AG10803 (cell line): ENCODE data around the gene ITFG1.
"Not testable (repeated sequence)": the region's sequence is repeated elsewhere in the genome, so short reads cannot be mapped to it uniquely, and the experiment has no call there.

Source experiments
- DNase-seq: peaks from one replicate; pipeline ENCODE4 v3.0.0; 2010; ENCODE audit warnings: low read depth
- H3K4me3 ChIP-seq: 2 replicates; pipeline ENCODE4 v1.5.1; 2011; ENCODE audit warnings: mild to moderate bottlenecking, low read length, control low read depth
- CTCF ChIP-seq: conservative IDR thresholded peaks from 2 replicates; pipeline ENCODE4 v1.5.1; 2011; ENCODE audit warnings: mild to moderate bottlenecking, low read length, control low read depth, inconsistent platforms

The ITFG1 gene

GRCh38 chr16:47363761-47364160 lies 97.1 kb downstream of the ITFG1 start:
- no peak for DNase-seq
- no peak for TF ChIP-seq CTCF
- H3K4me3 ChIP-seq: no peak overlapping the region

DNA sequence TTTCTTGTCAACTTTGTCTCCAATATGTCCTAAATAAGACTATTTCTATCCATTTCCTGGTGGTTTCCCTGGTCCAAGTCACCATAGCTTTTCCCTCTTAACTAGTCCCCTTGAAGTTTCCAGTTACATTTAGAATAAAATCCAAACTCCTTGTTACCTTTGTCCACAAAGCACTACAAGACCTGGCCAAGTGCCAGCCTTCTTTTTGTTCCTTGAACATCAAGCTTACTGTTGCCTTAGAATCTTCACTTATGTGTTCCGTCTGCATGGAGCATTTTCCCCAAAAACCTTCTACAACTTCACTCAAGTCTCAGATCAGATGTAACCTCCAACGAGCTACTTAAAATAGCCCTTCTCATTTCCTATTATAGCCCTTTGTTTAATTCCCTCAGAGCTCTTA lies 101.4 kb downstream of the ITFG1 start:
- no peak overlapping the region for H3K4me3 ChIP-seq
- DNase-seq: no peak
- no peak for TF ChIP-seq CTCF

DNA sequence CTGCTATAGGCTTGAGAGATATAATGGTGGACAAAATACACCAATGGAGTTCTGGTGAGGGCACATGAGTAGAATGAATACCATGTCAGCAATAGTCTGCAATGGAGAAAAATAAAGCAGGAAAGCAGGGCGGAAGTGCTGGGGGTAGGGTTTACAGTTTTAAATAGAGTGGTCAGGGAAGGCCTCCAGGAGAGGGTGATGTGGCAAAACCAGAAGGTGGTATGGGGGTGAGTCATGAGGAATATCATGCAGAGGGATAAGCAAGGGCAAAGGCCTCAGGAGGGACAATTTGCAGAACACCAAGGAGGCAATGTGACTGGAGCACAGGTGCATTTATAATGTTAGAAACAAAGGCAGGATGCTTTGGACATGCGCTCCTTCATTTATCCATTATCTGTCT lies 102.0 kb downstream of the ITFG1 start:
- DNase-seq: no peak
- no peak for TF ChIP-seq CTCF
- no peak overlapping the region for H3K4me3 ChIP-seq

GRCh38 chr16:47349029-47349428 lies 111.8 kb downstream of the ITFG1 start:
- DNase-seq, H3K4me3 ChIP-seq: not testable (repeated sequence)

DNA sequence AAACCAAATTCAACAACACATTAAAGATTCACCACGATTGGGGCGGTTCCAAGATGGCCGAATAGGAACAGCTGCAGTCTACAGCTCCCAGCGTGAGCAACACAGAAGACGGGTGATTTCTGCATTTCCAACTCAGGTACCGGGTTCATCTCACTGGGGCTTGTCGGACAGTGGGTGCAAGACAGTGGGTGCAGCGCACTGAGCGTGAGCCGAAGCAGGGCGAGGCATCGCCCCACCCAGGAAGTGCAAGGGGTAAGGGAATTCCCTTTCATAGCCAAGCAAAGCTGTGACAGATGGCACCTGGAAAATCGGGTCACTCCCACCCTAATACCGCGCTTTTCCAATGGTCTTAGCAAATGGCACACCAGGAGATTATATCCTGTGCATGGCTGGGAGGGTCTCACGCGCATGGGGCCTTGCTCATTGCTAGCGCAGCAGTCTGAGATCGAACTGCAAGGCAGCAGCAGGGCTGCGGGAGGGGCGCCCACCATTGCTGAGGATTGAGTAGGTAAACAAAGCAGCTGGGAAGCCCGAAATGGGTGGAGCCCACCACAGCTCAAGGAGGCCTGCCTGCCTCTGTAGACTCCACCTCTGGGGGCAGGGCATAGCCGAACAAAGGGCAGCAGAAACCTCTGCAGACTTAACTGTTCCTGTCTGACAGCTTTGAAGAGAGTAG lies 113.7 kb downstream of the ITFG1 start:
- DNase-seq, H3K4me3 ChIP-seq: not testable (repeated sequence)

DNA sequence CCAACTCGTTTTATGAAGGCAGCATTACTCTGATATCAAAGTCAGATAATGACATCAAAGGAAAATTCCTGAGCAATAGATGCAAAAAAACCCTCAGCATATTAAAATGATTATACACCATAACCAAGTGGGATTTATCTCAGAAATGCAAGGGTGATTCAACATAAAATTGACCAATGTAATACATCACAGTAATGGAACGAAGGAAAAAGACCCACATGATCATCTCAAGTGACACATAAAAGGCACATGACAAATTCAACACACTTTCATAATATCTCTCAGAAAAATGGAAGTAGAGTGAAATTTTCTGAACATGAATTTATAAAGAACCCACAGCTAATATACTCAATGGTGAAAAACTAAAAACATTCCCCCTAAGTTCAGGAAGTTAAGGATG lies 118.8 kb downstream of the ITFG1 start:
- no peak for DNase-seq
- no peak overlapping the region for H3K4me3 ChIP-seq
- TF ChIP-seq CTCF: no peak

GRCh38 chr16:47330562-47330961 lies 130.3 kb downstream of the ITFG1 start:
- DNase-seq, H3K4me3 ChIP-seq: not testable (repeated sequence)

DNA sequence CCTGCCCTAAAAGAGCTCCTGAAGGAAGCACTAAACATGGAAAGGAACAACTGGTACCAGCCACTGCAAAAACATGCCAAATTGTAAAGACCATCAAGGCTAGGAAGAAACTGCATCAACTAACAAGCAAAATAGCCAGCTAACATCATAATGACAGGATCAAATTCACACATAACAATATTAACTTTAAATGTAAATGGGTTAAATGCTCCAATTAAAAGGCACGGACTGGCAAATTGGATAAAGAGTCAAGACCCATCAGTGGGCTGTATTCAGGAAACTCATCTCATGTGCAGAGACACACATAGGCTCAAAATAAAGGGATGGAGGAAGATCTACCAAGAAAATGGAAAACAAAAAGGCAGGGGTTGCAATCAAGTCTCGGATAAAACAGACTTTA lies 136.6 kb downstream of the ITFG1 start:
- H3K4me3 ChIP-seq, DNase-seq: not testable (repeated sequence)

DNA sequence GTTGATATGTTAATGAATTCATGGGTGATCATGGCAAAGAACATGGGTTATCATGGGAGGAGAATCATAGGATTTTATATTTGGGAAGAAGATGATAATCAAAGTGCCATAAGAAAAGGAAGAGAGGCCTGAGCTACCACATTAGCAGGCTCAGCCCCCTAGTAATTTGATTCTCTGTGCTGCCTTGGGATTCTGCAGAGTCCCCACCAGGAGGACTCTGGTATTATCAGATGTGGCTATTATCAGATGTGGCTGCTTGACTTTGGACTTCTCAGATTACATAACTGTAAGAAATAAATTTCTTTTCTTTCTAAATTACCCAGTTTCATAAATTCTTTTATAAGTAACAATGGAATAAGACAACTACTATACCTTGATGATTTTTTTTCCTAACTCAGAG lies 137.6 kb downstream of the ITFG1 start:
- no peak overlapping the region for H3K4me3 ChIP-seq
- no peak for DNase-seq
- no peak for TF ChIP-seq CTCF
